Fibroblast of lung (primary cell): ENCODE measurements around the gene ADCYAP1R1.

ENCODE experiments used
- EZH2 ChIP-seq: IDR thresholded peaks from 2 replicates; pipeline ENCODE4 v1.5.1; 2012; ENCODE audit warnings: low read length, control low read depth, mild to moderate bottlenecking; ENCODE audit errors: missing control alignments
- TF ChIP-seq, protein P1 (sequence below), 2 donors: IDR thresholded peaks in 1 of 2; conservative IDR thresholded peaks in 1 of 2; 1 replicate in 1 of 2; 2 replicates in 1 of 2; pipeline ENCODE4 v1.5.1; 2011 to 2012; ENCODE audit warnings: low read length in 2 of 2, control low read depth in 1 of 2, inconsistent platforms in 1 of 2, low read depth in 1 of 2, mild to moderate bottlenecking in 1 of 2

DNA sequence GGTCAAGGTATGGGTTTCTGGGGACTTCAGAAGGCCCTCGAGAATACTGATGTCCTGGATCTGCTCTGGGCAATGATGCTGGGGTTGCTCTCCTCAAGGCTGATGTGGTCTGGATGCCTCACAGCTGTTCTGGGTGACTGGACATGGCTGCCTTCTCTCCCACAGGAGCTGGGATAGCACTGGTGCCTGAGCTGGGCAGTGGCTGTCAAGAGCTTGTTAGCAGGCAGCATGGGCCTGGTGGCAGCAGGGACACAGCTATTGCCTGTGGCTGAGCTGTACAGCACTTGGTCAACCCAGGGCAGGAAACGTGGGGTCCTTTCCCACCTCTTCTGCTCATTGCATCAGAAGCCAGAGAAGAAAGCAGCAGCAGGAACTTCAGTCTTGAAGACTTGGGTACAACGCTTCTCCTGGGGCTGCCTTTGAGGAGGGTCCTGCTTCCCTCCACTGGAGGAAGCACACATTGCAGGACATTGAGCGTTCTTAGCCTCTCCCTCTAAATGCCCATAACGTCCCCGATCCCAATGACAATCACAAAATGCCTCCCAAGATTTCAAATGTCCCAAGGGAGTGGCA lies 13.0 kb downstream of the ADCYAP1R1 start:
- TF ChIP-seq, protein P1, sequence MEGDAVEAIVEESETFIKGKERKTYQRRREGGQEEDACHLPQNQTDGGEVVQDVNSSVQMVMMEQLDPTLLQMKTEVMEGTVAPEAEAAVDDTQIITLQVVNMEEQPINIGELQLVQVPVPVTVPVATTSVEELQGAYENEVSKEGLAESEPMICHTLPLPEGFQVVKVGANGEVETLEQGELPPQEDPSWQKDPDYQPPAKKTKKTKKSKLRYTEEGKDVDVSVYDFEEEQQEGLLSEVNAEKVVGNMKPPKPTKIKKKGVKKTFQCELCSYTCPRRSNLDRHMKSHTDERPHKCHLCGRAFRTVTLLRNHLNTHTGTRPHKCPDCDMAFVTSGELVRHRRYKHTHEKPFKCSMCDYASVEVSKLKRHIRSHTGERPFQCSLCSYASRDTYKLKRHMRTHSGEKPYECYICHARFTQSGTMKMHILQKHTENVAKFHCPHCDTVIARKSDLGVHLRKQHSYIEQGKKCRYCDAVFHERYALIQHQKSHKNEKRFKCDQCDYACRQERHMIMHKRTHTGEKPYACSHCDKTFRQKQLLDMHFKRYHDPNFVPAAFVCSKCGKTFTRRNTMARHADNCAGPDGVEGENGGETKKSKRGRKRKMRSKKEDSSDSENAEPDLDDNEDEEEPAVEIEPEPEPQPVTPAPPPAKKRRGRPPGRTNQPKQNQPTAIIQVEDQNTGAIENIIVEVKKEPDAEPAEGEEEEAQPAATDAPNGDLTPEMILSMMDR (conservative IDR thresholded peaks at IDR 0.05 in 1 of 2, IDR thresholded peaks at IDR 0.05 in 1 of 2; ENCODE audit: low read depth in 1 of 2, low read length in 2 of 2) = no peak
- no peak for TF ChIP-seq EZH2
